Ishikawa (cell line): ENCODE data around the gene DLK2.

Experiments
- MAX ChIP-seq: IDR thresholded peaks from 2 replicates; pipeline ENCODE4 v1.6.1; 2012
- NFIC ChIP-seq: IDR thresholded peaks from 2 replicates; pipeline ENCODE4 v1.6.1; 2012
- RAD21 ChIP-seq: IDR thresholded peaks from 2 replicates; pipeline ENCODE4 v1.6.1; 2012; ENCODE audit warnings: low read depth
- TAF1 ChIP-seq: IDR thresholded peaks from 2 replicates; pipeline ENCODE4 v1.6.1; 2012; ENCODE audit warnings: low read depth, mild to moderate bottlenecking
- TEAD4 ChIP-seq: IDR thresholded peaks from 2 replicates; pipeline ENCODE4 v1.6.1; 2012
- YY1 ChIP-seq: IDR thresholded peaks from 2 replicates; pipeline ENCODE4 v1.6.1; 2012; ENCODE audit warnings: low read depth
- TF ChIP-seq, protein P1 (sequence below): IDR thresholded peaks from 2 replicates; pipeline ENCODE4 v1.6.1; 2012; ENCODE audit warnings: low read depth, mild to moderate bottlenecking

DNA sequence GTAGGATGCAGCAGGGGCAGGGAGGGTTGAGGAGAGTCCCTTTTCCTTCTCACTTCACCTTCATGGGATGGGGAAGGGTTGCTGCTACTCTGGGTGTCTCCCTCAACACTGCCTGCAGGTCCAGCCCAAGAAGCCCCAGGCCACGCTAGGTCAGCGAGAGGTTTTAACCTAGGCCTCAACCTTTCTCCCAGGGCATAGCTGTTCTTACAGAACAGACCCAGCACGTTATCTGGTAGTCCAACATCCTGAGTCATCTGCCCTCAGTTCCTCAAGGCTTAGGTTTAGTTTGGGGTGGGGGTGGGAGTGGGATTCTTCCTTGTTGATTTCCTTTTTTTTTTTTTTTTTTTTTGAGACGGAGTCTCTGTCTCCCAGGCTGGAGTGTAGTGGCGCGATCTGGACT, 39.0 kb upstream of the DLK2 start:
- no peak for TF ChIP-seq YY1
- no peak for TF ChIP-seq TAF1
- no peak for TF ChIP-seq NFIC
- TF ChIP-seq TEAD4: no peak
- TF ChIP-seq MAX: no peak
- TF ChIP-seq, protein P1, sequence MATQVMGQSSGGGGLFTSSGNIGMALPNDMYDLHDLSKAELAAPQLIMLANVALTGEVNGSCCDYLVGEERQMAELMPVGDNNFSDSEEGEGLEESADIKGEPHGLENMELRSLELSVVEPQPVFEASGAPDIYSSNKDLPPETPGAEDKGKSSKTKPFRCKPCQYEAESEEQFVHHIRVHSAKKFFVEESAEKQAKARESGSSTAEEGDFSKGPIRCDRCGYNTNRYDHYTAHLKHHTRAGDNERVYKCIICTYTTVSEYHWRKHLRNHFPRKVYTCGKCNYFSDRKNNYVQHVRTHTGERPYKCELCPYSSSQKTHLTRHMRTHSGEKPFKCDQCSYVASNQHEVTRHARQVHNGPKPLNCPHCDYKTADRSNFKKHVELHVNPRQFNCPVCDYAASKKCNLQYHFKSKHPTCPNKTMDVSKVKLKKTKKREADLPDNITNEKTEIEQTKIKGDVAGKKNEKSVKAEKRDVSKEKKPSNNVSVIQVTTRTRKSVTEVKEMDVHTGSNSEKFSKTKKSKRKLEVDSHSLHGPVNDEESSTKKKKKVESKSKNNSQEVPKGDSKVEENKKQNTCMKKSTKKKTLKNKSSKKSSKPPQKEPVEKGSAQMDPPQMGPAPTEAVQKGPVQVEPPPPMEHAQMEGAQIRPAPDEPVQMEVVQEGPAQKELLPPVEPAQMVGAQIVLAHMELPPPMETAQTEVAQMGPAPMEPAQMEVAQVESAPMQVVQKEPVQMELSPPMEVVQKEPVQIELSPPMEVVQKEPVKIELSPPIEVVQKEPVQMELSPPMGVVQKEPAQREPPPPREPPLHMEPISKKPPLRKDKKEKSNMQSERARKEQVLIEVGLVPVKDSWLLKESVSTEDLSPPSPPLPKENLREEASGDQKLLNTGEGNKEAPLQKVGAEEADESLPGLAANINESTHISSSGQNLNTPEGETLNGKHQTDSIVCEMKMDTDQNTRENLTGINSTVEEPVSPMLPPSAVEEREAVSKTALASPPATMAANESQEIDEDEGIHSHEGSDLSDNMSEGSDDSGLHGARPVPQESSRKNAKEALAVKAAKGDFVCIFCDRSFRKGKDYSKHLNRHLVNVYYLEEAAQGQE: no peak
- no peak for TF ChIP-seq RAD21
